ENCODE results near the gene KIAA1549. TPM values are rescaled to one million over a fixed set of nuclear protein-coding genes. Genes with fewer than 3 reads are reported as not detected.

KIAA1549 gene
- total and polyA plus RNA-seq, 9 of the 15 experiments (the other 6 are each of a cell fraction or from before 2014, with no cell fraction given): 0.01 to 0.29 (median 0.07) TPM

DNA sequence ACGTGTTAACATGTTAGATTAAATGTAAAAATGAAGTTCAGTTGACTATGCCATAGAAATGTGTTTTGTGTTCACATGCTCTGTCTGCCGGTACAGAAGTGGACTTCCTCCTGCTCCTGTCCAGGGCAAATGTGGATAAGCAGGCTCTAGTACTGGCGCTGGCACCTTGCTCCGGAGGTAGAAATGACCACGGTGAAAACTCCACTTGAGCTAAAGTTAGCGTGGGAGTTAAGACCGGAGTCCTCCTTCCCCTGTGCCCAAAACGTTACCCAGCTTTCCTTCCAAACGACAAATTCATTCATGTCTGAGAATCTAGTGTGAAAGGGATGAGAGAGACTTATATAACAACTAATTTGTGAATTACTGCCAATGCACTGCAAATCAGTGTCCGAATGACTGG is 148.2 kb downstream of the KIAA1549 start:
- no peaks in the 10 kb centered on the region; the same call in 1 of the 2 replicates for H4K20me1 ChIP-seq (replicated peaks; ENCODE audit: control insufficient read depth, insufficient read depth, low read length)
- no peaks in the 10 kb centered on the region for H3K9me3 ChIP-seq (replicated peaks; ENCODE audit: control insufficient read depth, insufficient read depth, low read depth, low read length)
- H3K9me1 ChIP-seq (ENCODE audit: control insufficient read depth, insufficient read depth, low read length): no peaks in the 10 kb centered on the region
- ChIA-PET CTCF (ENCODE audit: low intra/inter-chr PET ratio) (no interaction called here), POLR2A (interaction anchor here (1.1 kb wide), 1 partner anchor 9 kb away, joined by 3 read pairs; no protein-coding TSS in a partner anchor)
- 2% methylated on average over 10 of the region's 10 CpGs for WGBS (ENCODE audit: insufficient coverage, low coverage, missing lambda C conversion rate)
- TF ChIP-seq, protein P1, sequence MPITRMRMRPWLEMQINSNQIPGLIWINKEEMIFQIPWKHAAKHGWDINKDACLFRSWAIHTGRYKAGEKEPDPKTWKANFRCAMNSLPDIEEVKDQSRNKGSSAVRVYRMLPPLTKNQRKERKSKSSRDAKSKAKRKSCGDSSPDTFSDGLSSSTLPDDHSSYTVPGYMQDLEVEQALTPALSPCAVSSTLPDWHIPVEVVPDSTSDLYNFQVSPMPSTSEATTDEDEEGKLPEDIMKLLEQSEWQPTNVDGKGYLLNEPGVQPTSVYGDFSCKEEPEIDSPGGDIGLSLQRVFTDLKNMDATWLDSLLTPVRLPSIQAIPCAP (CRISPR knock-in tag; IDR thresholded peaks at IDR 0.05; ENCODE audit: borderline replicate concordance): no peak
- TF ChIP-seq EZH2 (IDR thresholded peaks at IDR 0.05; ENCODE audit: borderline replicate concordance, low read depth, low read length) (peak; percentile 93), SRSF3 (IDR thresholded peaks at IDR 0.05; ENCODE audit: insufficient read depth, low read length) (no peak), SPI1 (IDR thresholded peaks at IDR 0.05; ENCODE audit: borderline replicate concordance, low read depth, low read length) (no peak), FOXA3 (CRISPR knock-in tag; conservative IDR thresholded peaks at IDR 0.05 in 1 of 2, IDR thresholded peaks at IDR 0.05 in 1 of 2) (0 out of 4 replicates have a peak, but pooled peaks of 1 of the 2 experiments have one; percentile 39)
- H3K27me3 ChIP-seq (ENCODE audit: control insufficient read depth in 2 of 2, insufficient read depth in 2 of 2, low read length in 2 of 2): peaks cover 80 to 82% of the 10 kb centered on the region in 2 experiments
- no TSS peak for BruUV-seq (replicated peaks)
- H3K9ac ChIP-seq (ENCODE audit: insufficient read depth in 1 of 2, low read depth in 2 of 2, low read length in 2 of 2): no peak overlapping the region
- intact Hi-C loops (cut with micrococcal nuclease) (no loop called here), in situ Hi-C loops (cut with MboI) (no loop called here)
- no peak overlapping the region for H3K4me2 ChIP-seq (ENCODE audit: insufficient read depth, low read length)
- H3K79me2 ChIP-seq (ENCODE audit: control insufficient read depth, insufficient read depth, low read length): no peaks in the 10 kb centered on the region
- H3K4me1 ChIP-seq (replicated peaks in 1 of 2; ENCODE audit: control insufficient read depth in 2 of 2, insufficient read depth in 2 of 2, low read length in 2 of 2): peaks cover 0 to 4% of the 10 kb centered on the region in 2 experiments; a peak in 2 of 5 replicates
- no peak overlapping the region for H2AFZ ChIP-seq (ENCODE audit: low read depth, low read length)
- DNase-seq (ENCODE audit: extremely low read depth in 1 of 4, low spot score in 3 of 4) (no peak), FAIRE-seq (no peak), ATAC-seq (no peak)
- no peak overlapping the region for H3K4me3 ChIP-seq
- H3K27ac ChIP-seq (ENCODE audit: extremely low read depth, low read depth, low read length): no peak overlapping the region
- H3K36me3 ChIP-seq (ENCODE audit: control insufficient read depth, insufficient read depth, low read length): no peaks in the 10 kb centered on the region
